K562 (cell line): ENCODE results near the gene STK33. TPM values are rescaled to one million over a fixed set of nuclear protein-coding genes. Genes with fewer than 3 reads are reported as not detected.

ENCODE experiments used
- ATAC-seq: fragments of 200-7000 bp; cut with Tn5 transposase; 3 replicates; pipeline ENCODE4 v1.9.1; 2020; ENCODE audit warnings: moderate library complexity
- BruUV-seq: library from RNA; stranded (reverse); fragments of 400-500 nt; replicated peaks from 2 replicates; lab custom pipeline; 2021; lab: Mats Ljungman, UMichigan
- CTCF ChIA-PET: fragments of 300-600 bp; formaldehyde crosslinking; extraction: SDS; loops from one replicate; lab custom pipeline; 2021; ENCODE audit warnings: low intra/inter-chr PET ratio; lab: Yijun Ruan, JAX
- POLR2A ChIA-PET: fragments of 300-600, 350-650 bp; sonication (Branson Sonifier 250); formaldehyde crosslinking; extraction: SDS; loops from one replicate; lab custom pipeline; 2021; ENCODE audit warnings: antibody characterized with exemption, inconsistent platforms; lab: Yijun Ruan, JAX
- DNase-seq, 4 experiments: peaks; one replicate each; pipeline versions ENCODE4 v3.0.0 to v3.0.0-alpha.2; 2011 to 2018; ENCODE audit warnings: low spot score in 3 of 4, mixed read lengths in 3 of 4; ENCODE audit errors: extremely low read depth in 1 of 4
- FAIRE-seq: peaks from 2 replicates; lab custom pipeline; 2011; peaks lifted over from hg19 to GRCh38; lab: Jason Lieb, UNC
- H2AFZ ChIP-seq: 2 replicates; pipeline ENCODE4 v1.6.0; 2011; ENCODE audit warnings: low read depth, low read length, control low read depth, inconsistent platforms
- H3K27ac ChIP-seq: fragments of 200-600 bp; 3 replicates; pipeline ENCODE4 v1.8.0; 2011; ENCODE audit warnings: low read depth, mild to moderate bottlenecking, control low read depth, inconsistent platforms, low read length, moderate library complexity, mixed read lengths; ENCODE audit errors: extremely low read depth
- H3K27me3 ChIP-seq, 2 experiments: fragments of 300-600 bp in 1 of 2; 2 replicates in 1 of 2; 3 replicates in 1 of 2; pipeline versions ENCODE4 v1.6.0 to v1.8.0; 2011; ENCODE audit warnings: inconsistent platforms in 2 of 2, low read length in 2 of 2, mild to moderate bottlenecking in 1 of 2, mixed read lengths in 1 of 2, moderate library complexity in 1 of 2; ENCODE audit not compliant: control insufficient read depth in 2 of 2, insufficient read depth in 2 of 2
- H3K36me3 ChIP-seq: fragments of 300-600 bp; 3 replicates; pipeline ENCODE4 v1.8.0; 2011; ENCODE audit warnings: mild to moderate bottlenecking, low read length, inconsistent platforms; ENCODE audit not compliant: control insufficient read depth, insufficient read depth
- H3K4me1 ChIP-seq, 2 experiments: fragments of 200-600 bp in 1 of 2; replicated peaks in 1 of 2; 2 replicates in 1 of 2; 3 replicates in 1 of 2; pipeline versions ENCODE4 v1.5.1 to v1.8.0; 2011; ENCODE audit warnings: inconsistent platforms in 2 of 2, low read length in 2 of 2, mild to moderate bottlenecking in 1 of 2, mixed read lengths in 1 of 2, moderate library complexity in 1 of 2; ENCODE audit not compliant: control insufficient read depth in 2 of 2, insufficient read depth in 2 of 2
- H3K4me2 ChIP-seq: 2 replicates; pipeline ENCODE4 v1.6.1; 2011; ENCODE audit warnings: low read length, control low read depth, inconsistent platforms, mixed read lengths; ENCODE audit not compliant: insufficient read depth
- H3K4me3 ChIP-seq: fragments of 200-600 bp; sonication (generic), shearing (Covaris generic); 2 replicates; pipeline ENCODE4 v1.5.1; 2016; ENCODE audit warnings: control low read depth, inconsistent platforms
- H3K79me2 ChIP-seq: fragments of 200-600 bp; 3 replicates; pipeline ENCODE4 v1.8.0; 2011; ENCODE audit warnings: low read length, inconsistent platforms; ENCODE audit not compliant: control insufficient read depth, insufficient read depth
- H3K9ac ChIP-seq, 2 experiments: 2 replicates each; pipeline versions ENCODE4 v1.6.0 to v1.6.1; 2011; ENCODE audit warnings: low read depth in 2 of 2, low read length in 2 of 2, control low read depth in 1 of 2, inconsistent platforms in 1 of 2, mild to moderate bottlenecking in 1 of 2, mixed read lengths in 1 of 2; ENCODE audit not compliant: insufficient read depth in 1 of 2
- H3K9me1 ChIP-seq: one replicate; pipeline ENCODE4 v1.6.0; 2011; ENCODE audit warnings: inconsistent platforms, mild to moderate bottlenecking, low read length, moderate library complexity; ENCODE audit not compliant: control insufficient read depth, insufficient read depth
- H3K9me3 ChIP-seq: replicated peaks from 2 replicates; pipeline ENCODE4 v1.5.1; 2011; ENCODE audit warnings: low read depth, low read length, inconsistent platforms; ENCODE audit not compliant: control insufficient read depth, insufficient read depth
- H4K20me1 ChIP-seq: replicated peaks from 2 replicates; pipeline ENCODE4 v1.6.1; 2011; ENCODE audit warnings: low read length, inconsistent platforms, mixed read lengths; ENCODE audit not compliant: control insufficient read depth, insufficient read depth
- POLR2AphosphoS2 ChIP-seq: IDR thresholded peaks from 2 replicates; pipeline ENCODE4 v1.6.1; 2012; ENCODE audit warnings: low read length, improper control_type of control experiment
- PPARD ChIP-seq: fragments of 250-450 bp; sonication (Bioruptor Pico); IDR thresholded peaks from 2 replicates; pipeline ENCODE4 v1.8.0; 2022; ENCODE audit warnings: inconsistent platforms, mild to moderate bottlenecking, moderate library complexity
- SIRT6 ChIP-seq: IDR thresholded peaks from one replicate; pipeline ENCODE4 v1.6.1; 2012; ENCODE audit warnings: low read depth, mild to moderate bottlenecking, control low read depth, inconsistent platforms, low read length, moderate library complexity
- SMAD1 ChIP-seq: fragments of 150-350 bp; IDR thresholded peaks from 2 replicates; pipeline ENCODE4 v1.6.1; 2014; ENCODE audit warnings: low read length, low read depth; ENCODE audit not compliant: partially characterized antibody
- ZNF133 ChIP-seq: fragments of 250-450 bp; sonication (Bioruptor Pico); IDR thresholded peaks from 2 replicates; pipeline ENCODE4 v1.4.0; 2020; ENCODE audit warnings: mild to moderate bottlenecking
- ZNF408 ChIP-seq: fragments of 250-450 bp; sonication (Bioruptor Pico); IDR thresholded peaks from 2 replicates; pipeline ENCODE4 v1.4.0; 2020; ENCODE audit warnings: low read depth, mild to moderate bottlenecking, moderate library complexity
- WGBS: fragments of 100-300 bp; shearing (Covaris generic); methylation state at CpG from one replicate; pipeline ENCODE4 v1.1.6; 2016; ENCODE audit warnings: low coverage, mixed read lengths; ENCODE audit not compliant: insufficient coverage; ENCODE audit errors: missing lambda C conversion rate; 5-methylcytosine and 5-hydroxymethylcytosine counted together
- in situ Hi-C: fragments of 300-500 bp; cut with MboI; formaldehyde crosslinking; loops from 4 replicates; pipeline ENCODE4 v1.15.0; 2018; ENCODE audit warnings: inconsistent platforms, mixed read lengths
- intact Hi-C: fragments of 100-400 bp; cut with micrococcal nuclease; formaldehyde crosslinking; loops from 2 replicates; pipeline ENCODE4 v1.14.2; 2022
- polyA plus RNA-seq, 8 experiments: library from polyadenylated mRNA; depleted of rRNA in 4 of 8; stranded (reverse) in 5 of 8; unstranded in 3 of 8; fragments of >200 nt; fragmentation: Nextera tagmentation in 2 of 8; fragmentation: Illumina TruSeq in 1 of 8; extraction: Ambion mirVana in 2 of 8; extraction: Trizol in 1 of 8; gene quantifications; 2 replicates each; pipeline versions ENCODE4 v1.2.1 to v1.2.3, GENCODE V29; 2011 to 2014; ENCODE audit warnings: inconsistent platforms in 1 of 8, missing spikeins in 1 of 8
- total RNA-seq, 7 experiments: library from RNA; depleted of rRNA in 6 of 7; stranded (reverse); fragments of >200 nt in 6 of 7; fragmentation: Illumina TruSeq in 2 of 7; extraction: Trizol in 2 of 7; gene quantifications; 2 replicates each; pipeline versions ENCODE4 v1.2.1 to v1.2.3, GENCODE V29; 2011 to 2021; ENCODE audit warnings: low replicate concordance in 1 of 7
- TF ChIP-seq, protein P1 (sequence below): sonication (generic); formaldehyde crosslinking; IDR thresholded peaks from 2 replicates; pipeline ENCODE4 v1.8.0; 2022; ENCODE audit warnings: mild to moderate bottlenecking, missing genetic modification reagents
- TF ChIP-seq, protein P2 (sequence below): fragments of 250-450 bp; sonication (Bioruptor Pico); IDR thresholded peaks from 2 replicates; pipeline ENCODE4 v1.5.0; 2020; ENCODE audit warnings: mild to moderate bottlenecking
- TF ChIP-seq, protein P3 (sequence below), 2 experiments: fragments of 450-650 bp; IDR thresholded peaks; 2 replicates each; pipeline ENCODE4 v1.6.1; 2016; ENCODE audit warnings: mild to moderate bottlenecking in 2 of 2, borderline replicate concordance in 1 of 2, low read depth in 1 of 2, moderate library complexity in 1 of 2

STK33 gene
- total and polyA plus RNA-seq, 9 of the 15 experiments (the other 6 are each of a cell fraction or from before 2014, with no cell fraction given), result not detected

DNA sequence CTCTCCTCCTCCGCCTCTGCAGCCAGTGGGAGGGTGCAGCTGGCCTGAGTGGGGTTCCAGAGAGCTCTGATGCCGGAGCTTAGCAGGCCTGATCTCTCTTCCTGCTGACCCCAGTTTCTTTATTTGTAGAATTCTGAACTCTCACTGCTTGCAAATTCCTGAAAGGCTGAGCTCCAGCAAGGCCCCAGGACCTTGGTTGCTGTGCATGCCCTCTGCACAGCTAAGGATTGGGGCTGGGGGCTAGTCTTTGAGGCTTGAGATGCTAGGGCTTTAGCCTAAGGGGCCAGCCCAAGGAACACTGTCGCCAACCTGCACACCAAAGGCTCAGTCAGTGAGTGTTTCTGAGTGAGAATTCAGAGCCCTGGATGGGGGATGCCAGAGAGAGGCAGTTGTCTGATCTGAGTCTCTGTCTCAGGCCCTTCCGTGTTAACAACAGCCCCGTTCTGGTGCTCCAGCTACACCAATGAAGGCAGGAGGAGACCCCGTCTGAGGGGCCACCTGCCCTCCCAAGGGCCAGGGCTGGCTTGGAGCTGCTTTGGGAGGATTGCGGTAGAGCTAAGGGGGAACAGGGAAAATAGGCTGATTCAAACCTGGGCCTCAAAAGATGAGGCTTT lies 224.3 kb downstream of the STK33 start (continued):
- TF ChIP-seq, protein P1, sequence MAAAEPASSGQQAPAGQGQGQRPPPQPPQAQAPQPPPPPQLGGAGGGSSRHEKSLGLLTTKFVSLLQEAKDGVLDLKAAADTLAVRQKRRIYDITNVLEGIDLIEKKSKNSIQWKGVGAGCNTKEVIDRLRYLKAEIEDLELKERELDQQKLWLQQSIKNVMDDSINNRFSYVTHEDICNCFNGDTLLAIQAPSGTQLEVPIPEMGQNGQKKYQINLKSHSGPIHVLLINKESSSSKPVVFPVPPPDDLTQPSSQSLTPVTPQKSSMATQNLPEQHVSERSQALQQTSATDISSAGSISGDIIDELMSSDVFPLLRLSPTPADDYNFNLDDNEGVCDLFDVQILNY (CRISPR knock-in tag), result no peak
- TF ChIP-seq, protein P2, sequence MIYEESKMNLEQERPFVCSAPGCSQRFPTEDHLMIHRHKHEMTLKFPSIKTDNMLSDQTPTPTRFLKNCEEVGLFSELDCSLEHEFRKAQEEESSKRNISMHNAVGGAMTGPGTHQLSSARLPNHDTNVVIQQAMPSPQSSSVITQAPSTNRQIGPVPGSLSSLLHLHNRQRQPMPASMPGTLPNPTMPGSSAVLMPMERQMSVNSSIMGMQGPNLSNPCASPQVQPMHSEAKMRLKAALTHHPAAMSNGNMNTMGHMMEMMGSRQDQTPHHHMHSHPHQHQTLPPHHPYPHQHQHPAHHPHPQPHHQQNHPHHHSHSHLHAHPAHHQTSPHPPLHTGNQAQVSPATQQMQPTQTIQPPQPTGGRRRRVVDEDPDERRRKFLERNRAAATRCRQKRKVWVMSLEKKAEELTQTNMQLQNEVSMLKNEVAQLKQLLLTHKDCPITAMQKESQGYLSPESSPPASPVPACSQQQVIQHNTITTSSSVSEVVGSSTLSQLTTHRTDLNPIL (CRISPR knock-in tag), result no peak
- TF ChIP-seq SIRT6 (no peak), POLR2AphosphoS2 (no peak)

DNA sequence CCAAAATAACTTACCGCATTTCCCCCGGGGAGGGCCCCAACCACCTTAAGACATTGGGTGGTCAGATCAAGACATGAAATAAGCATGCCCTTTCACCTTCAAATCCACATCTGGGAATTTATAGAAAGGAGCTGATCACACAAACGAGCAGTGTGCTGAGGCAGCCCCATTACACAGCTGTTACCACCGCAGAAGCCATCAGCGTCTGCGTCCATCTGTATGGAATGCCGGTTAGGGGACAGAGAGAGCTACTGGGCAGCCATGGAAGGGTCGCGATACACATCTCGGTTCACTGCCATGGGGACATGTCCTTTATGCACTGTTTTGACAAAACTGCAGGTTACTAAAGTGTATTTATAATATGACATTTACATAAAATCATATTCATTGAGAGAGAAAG lies 225.3 kb downstream of the STK33 start:
- peaks cover 2 to 30% of the 10 kb centered on the region in 2 experiments; a peak in 2 of 5 replicates for H3K27me3 ChIP-seq
- ATAC-seq (no peak), DNase-seq (no peak), FAIRE-seq (no peak)
- BruUV-seq, result no TSS peak
- H3K36me3 ChIP-seq, result no peaks in the 10 kb centered on the region
- no peak overlapping the region for H3K4me3 ChIP-seq
- H3K4me1 ChIP-seq, result no peaks in the 10 kb centered on the region
- CTCF ChIA-PET, result no interaction called here
- in situ Hi-C loops (loop anchor here (10.0 kb wide), 1 partner anchor 1926 kb away; the partner anchor contains the start of gene SBF2), intact Hi-C loops (no loop called here)
- H3K27ac ChIP-seq, result no peak overlapping the region
- H3K79me2 ChIP-seq, result no peaks in the 10 kb centered on the region
- 0% methylated on average over 10 of the region's 10 CpGs for WGBS
- no peaks in the 10 kb centered on the region for H3K9me1 ChIP-seq
- no peaks in the 10 kb centered on the region for H3K9me3 ChIP-seq
- H3K9ac ChIP-seq, result no peak overlapping the region
- no peak overlapping the region for H3K4me2 ChIP-seq
- no peaks in the 10 kb centered on the region for H4K20me1 ChIP-seq
- H2AFZ ChIP-seq, result no peak overlapping the region
- POLR2A ChIA-PET, result interaction anchor here (0.7 kb wide), 1 partner anchor 77 kb away, joined by 3 read pairs; no protein-coding TSS in a partner anchor
- TF ChIP-seq SMAD1, result no peak
- no peak for TF ChIP-seq POLR2AphosphoS2
- TF ChIP-seq, protein P3, sequence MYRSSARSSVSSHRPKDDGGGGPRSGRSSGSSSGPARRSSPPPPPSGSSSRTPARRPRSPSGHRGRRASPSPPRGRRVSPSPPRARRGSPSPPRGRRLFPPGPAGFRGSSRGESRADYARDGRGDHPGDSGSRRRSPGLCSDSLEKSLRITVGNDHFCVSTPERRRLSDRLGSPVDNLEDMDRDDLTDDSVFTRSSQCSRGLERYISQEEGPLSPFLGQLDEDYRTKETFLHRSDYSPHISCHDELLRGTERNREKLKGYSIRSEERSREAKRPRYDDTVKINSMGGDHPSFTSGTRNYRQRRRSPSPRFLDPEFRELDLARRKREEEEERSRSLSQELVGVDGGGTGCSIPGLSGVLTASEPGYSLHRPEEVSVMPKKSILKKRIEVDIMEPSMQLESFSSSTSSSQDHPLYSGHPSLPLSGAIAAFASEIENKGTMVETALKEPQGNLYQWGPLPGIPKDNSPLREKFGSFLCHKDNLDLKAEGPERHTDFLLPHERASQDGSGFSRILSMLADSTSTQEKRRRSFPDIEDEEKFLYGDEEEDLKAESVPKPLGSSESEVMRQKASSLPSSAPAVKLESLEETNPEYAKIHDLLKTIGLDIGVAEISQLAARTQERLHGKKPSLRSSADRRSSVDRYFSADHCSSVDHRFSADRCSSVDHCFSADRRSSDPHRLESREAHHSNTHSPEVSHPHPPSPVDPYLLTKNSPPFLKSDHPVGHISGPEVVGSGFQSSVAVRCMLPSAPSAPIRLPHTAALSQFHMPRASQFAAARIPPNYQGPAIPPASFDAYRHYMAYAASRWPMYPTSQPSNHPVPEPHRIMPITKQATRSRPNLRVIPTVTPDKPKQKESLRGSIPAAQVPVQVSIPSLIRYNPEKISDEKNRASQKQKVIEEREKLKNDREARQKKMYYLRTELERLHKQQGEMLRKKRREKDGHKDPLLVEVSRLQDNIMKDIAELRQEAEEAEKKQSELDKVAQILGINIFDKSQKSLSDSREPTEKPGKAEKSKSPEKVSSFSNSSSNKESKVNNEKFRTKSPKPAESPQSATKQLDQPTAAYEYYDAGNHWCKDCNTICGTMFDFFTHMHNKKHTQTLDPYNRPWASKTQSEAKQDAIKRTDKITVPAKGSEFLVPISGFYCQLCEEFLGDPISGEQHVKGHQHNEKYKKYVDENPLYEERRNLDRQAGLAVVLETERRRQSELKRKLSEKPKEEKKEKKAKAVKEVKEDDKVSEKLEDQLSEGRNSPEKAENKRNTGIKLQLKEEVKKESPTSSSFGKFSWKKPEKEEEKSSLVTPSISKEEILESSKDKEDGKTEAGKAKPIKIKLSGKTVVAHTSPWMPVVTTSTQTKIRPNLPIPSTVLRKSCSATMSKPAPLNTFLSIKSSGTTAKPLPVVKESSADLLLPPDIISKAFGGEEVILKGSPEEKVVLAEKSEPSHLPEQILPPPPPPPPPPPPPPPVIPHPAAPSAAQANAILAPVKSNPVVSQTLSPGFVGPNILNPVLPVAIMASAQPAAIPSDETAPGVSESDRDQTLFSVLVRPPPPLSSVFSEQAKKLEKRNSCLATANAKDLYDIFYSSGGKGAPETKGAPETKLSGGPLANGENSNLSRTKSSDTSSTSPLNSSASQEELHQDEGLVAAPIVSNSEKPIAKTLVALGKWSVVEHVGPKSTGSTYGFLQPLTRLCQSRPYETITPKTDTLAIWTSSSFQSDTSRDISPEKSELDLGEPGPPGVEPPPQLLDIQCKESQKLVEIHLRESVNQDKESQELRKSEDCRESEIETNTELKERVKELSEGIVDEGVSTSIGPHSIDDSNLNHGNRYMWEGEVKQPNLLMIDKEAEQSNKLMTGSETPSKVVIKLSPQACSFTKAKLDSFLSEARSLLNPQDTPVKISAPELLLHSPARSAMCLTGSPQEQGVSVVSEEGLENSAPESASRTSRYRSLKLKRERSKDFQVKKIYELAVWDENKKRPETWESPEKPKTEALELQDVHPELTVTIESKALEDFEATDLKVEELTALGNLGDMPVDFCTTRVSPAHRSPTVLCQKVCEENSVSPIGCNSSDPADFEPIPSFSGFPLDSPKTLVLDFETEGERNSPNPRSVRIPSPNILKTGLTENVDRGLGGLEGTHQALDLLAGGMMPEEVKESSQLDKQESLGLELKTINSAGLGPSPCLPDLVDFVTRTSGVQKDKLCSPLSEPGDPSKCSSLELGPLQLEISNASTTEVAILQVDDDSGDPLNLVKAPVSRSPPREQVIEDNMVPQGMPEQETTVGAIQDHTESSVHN (IDR thresholded peaks at IDR 0.05; ENCODE audit: borderline replicate concordance in 1 of 2, low read depth in 1 of 2), result no peak
- TF ChIP-seq ZNF133, result no peak
- no peak for TF ChIP-seq PPARD (CRISPR knock-in tag)
- TF ChIP-seq ZNF408 (CRISPR knock-in tag), result no peak
